ENCODE results near the gene BHLHA15.

DNA sequence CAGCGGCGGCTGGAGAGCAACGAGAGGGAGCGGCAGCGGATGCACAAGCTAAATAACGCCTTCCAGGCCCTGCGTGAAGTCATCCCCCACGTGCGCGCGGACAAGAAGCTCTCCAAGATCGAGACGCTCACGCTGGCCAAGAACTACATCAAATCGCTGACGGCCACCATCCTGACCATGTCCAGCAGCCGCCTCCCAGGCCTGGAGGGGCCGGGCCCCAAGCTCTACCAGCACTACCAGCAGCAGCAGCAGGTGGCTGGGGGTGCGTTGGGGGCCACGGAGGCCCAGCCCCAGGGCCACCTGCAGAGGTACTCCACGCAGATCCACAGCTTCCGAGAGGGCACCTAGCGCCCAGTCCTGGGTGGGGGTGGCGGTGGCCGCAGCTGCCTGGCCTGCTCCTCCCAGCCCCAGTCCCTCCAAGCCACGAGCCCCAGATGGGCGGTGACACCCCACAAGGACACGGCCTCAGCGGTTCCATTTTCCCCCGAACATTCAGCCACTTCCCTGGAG, 1.3 kb downstream of the BHLHA15 start:
- TF ChIP-seq, protein P1, sequence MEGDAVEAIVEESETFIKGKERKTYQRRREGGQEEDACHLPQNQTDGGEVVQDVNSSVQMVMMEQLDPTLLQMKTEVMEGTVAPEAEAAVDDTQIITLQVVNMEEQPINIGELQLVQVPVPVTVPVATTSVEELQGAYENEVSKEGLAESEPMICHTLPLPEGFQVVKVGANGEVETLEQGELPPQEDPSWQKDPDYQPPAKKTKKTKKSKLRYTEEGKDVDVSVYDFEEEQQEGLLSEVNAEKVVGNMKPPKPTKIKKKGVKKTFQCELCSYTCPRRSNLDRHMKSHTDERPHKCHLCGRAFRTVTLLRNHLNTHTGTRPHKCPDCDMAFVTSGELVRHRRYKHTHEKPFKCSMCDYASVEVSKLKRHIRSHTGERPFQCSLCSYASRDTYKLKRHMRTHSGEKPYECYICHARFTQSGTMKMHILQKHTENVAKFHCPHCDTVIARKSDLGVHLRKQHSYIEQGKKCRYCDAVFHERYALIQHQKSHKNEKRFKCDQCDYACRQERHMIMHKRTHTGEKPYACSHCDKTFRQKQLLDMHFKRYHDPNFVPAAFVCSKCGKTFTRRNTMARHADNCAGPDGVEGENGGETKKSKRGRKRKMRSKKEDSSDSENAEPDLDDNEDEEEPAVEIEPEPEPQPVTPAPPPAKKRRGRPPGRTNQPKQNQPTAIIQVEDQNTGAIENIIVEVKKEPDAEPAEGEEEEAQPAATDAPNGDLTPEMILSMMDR (IDR thresholded peaks at IDR 0.05) = no peak
- TF ChIP-seq POLR2A (IDR thresholded peaks at IDR 0.05) = no peak

Measured in vagina (tissue), 2 donors.